ENCODE measurements around the gene CDK5R2.

- no peak for TF ChIP-seq CTCF (IDR thresholded peaks at IDR 0.05)
- no peak for TF ChIP-seq POLR2A (IDR thresholded peaks at IDR 0.05)
- no peak for TF ChIP-seq EP300 (IDR thresholded peaks at IDR 0.05)
- no peak for TF ChIP-seq POLR2AphosphoS5 (IDR thresholded peaks at IDR 0.05)
Observed at GRCh38 chr2:218995561-218995960, 36.1 kb downstream of the CDK5R2 start.

Data from upper lobe of left lung (tissue), 4 donors.